Astrocyte of the cerebellum (primary cell): ENCODE data around the gene MAPK11.

Experiments
- DNase-seq: peaks from one replicate; pipeline ENCODE4 v3.0.0-alpha.2; 2011; ENCODE audit warnings: low read depth
- H3K4me3 ChIP-seq: 2 replicates; pipeline ENCODE4 v1.5.1; 2011; ENCODE audit warnings: mild to moderate bottlenecking, low read depth, low read length, moderate library complexity
- in situ Hi-C: cut with HindIII; loops from 2 replicates; pipeline ENCODE4 v1.10.0; 2017; ENCODE audit warnings: low sequenced_read_pairs
- TF ChIP-seq, protein P1 (sequence below): IDR thresholded peaks from 2 replicates; pipeline ENCODE4 v1.5.1; 2012; ENCODE audit warnings: low read length, low read depth, moderate library complexity, mild to moderate bottlenecking; ENCODE audit errors: missing control alignments

Gene MAPK11

DNA sequence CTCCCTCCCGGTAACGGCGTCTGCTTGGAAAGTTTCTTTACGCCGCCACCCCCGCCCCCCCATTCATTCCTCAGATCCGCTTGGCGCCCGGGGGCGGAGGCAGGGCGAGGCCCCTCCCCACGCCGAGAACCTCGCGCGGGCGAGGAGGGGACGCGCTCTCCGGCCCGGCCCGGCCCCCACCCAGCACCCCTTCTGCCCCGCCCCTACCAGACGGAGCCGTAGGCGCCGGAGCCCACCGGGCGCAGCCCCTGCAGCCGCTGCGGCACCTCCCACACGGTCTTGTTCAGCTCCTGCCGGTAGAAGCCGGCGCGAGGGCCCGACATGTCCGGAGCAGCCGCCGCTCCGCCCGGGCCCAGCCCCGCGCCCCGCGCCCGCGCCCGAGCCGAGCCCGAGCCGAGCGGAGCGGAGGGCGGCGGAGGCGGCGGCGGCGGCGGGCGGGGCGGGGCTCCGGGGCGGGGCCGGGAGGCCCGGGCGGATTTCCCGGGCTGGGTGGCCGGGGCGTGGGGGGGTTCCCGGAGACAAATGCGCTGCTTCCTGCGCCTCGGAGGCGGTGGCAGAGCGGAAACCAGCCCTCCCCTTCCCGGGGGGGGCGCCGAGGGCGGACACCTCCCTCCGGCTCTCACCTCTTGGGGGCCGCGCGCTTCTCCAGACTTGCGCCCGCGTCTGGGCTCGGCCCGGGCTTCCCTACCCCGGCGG, at the start of gene MAPK11:
Gene MAPK11 (minus strand): TSS at position 411 of the 696 bp plus-strand sequence. CDS start 88 bp downstream, at position 323.
- in situ Hi-C loops: no loop called here
- TF ChIP-seq, protein P1, sequence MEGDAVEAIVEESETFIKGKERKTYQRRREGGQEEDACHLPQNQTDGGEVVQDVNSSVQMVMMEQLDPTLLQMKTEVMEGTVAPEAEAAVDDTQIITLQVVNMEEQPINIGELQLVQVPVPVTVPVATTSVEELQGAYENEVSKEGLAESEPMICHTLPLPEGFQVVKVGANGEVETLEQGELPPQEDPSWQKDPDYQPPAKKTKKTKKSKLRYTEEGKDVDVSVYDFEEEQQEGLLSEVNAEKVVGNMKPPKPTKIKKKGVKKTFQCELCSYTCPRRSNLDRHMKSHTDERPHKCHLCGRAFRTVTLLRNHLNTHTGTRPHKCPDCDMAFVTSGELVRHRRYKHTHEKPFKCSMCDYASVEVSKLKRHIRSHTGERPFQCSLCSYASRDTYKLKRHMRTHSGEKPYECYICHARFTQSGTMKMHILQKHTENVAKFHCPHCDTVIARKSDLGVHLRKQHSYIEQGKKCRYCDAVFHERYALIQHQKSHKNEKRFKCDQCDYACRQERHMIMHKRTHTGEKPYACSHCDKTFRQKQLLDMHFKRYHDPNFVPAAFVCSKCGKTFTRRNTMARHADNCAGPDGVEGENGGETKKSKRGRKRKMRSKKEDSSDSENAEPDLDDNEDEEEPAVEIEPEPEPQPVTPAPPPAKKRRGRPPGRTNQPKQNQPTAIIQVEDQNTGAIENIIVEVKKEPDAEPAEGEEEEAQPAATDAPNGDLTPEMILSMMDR: no peak
- H3K4me3 ChIP-seq: peak within 1 kb of the TSS; percentile 52
- DNase-seq: no peak

DNA sequence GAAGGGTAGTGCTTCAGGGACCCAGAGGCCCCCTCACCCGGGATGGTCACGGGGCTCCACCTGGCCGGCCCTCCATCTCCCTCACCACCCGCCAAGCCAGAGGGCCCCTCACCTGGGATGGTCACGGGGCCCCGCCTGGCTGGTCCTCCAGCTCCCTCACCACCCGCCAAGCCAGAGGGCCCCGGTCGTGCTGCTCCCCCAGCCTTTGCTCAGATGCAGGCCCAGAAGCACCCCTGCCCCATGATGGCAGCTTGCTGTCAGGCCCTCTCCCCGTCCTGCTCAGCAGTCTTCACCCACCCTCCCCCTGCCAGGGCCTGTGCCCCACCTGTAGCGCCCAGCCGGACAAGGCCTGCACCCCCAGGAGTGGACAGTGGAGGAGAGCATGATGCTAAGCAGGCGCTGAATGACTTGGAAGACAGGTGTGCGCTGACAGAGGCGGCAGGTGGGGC, 49.3 kb upstream of the MAPK11 start:
- H3K4me3 ChIP-seq: no peak overlapping the region
- in situ Hi-C loops: no loop called here
- TF ChIP-seq, protein P1: no peak
- no peak for DNase-seq

DNA sequence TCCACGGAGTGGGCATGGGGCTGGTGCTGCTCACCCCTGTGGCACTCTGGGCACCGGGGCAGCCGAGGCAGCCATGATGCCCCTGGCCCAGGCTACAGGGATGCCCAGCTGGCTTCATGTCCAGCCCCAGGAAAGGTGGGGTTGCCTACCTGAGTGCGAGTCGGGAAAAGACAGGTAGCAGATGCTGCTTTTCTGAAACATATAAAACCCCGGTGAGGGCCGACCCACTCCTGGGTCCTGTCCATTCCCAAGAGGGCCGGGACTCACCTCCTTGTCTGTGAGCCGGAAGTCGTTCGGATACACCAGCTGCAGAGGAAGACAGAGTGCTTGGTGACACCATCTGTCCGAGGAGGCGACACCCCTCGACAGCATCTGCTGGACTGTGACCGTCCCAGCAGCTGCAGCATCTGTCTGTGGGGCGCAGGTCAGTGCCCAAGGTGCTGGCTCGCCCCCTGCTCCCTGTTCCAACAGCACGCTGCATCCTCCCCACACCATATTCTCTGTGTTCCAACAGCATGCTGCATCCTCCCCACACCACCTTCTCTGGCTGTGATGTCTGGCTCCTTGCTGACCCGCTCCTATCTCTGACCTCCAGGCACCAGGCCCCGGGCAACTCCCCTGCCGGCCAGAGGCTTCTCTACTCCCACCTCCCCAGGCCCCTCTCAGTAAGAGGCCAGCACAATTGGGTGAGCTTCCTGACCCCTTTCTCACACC, 48.7 kb upstream of the MAPK11 start:
- DNase-seq: no peak
- no peak overlapping the region for H3K4me3 ChIP-seq
- in situ Hi-C loops: no loop called here
- TF ChIP-seq, protein P1: no peak

DNA sequence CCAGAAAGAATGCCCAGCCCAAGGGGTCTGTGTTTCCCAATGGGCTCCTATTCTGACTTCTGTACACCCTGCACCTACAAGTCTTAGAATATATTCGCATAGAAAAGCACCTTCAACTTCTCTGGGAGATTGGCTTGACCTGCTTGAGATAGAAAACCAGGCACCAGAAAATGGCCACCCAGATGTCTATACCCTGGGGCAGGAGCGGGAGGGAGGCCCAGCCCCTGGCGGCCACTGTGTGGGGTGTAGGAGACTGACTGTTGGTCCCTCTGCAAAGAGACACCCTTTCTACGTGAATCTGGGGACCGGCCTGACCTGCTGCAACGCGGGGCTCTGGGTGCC, 48.1 kb upstream of the MAPK11 start:
- TF ChIP-seq, protein P1: no peak
- DNase-seq: no peak
- in situ Hi-C loops: no loop called here
- no peak overlapping the region for H3K4me3 ChIP-seq

DNA sequence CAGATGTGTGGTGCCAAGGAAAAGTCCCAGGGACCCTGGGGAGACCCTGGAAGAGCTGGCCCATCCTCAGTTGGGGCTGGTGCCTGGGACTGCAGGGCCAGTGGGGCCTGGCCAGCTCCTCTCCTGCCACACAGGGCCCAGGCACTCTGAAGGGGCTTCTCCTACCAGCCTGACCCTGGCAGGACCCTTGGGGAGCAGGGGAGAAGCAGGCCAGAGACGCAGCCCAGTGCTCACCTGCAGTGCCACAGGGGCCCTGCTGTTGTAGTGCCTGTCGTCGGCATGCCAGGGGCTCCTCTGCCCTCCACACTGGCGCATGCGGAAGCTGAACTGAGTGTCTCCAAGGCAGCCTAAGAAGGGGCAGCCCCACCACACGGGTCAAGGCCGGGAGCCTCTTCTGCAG, 47.5 kb upstream of the MAPK11 start:
- in situ Hi-C loops: no loop called here
- no peak overlapping the region for H3K4me3 ChIP-seq
- no peak for DNase-seq
- TF ChIP-seq, protein P1: no peak

DNA sequence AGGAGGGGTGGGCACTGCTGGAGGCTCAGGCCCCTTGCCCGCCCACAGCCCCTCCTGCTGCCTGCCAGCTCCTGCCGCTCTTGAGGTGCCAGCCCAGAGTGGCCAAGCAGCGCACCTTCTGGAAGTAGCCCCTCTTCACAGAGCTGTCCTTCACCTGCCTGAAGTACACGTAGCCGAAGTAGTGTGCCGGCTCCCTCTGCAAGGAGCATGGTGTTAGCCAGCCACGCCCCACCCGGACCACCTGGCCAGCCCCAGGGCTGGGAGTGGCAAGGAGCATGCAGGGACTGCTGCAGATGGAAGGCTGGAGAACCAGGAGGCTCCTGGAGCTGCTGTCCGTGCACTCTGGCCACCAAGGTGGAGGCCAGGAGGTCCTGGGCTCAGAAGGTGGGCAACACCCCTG, 47.0 kb upstream of the MAPK11 start:
- TF ChIP-seq, protein P1: no peak
- in situ Hi-C loops: no loop called here
- no peak overlapping the region for H3K4me3 ChIP-seq
- DNase-seq: no peak
